ENCODE results near the gene ZNF532.

- TF ChIP-seq CTCF (IDR thresholded peaks at IDR 0.05): no peak
- TF ChIP-seq EZH2 (IDR thresholded peaks at IDR 0.05): no peak
- no peak for TF ChIP-seq EZH2phosphoT487 (IDR thresholded peaks at IDR 0.05)
Measured at GRCh38 chr18:58827886-58828285, 36.8 kb upstream of the ZNF532 start.
